Stimulated activated CD4-positive, alpha-beta T cell treated with anti-CD3 and anti-CD28 coated beads, Interleukin-4, amount 100 ng/mL, for 24 hours (primary cell): Measurements from ENCODE around the gene GIGYF2.
A peak's percentile ranks its signal among the peaks of the same experiment; 100 is the strongest.
"Not testable (repeated sequence)": the region's sequence is repeated elsewhere in the genome, so short reads cannot be mapped to it uniquely, and the experiment has no call there.

Source experiments
- DNase-seq: peaks from one replicate; pipeline ENCODE4 v3.0.0-alpha.2; 2020

The GIGYF2 gene

DNA sequence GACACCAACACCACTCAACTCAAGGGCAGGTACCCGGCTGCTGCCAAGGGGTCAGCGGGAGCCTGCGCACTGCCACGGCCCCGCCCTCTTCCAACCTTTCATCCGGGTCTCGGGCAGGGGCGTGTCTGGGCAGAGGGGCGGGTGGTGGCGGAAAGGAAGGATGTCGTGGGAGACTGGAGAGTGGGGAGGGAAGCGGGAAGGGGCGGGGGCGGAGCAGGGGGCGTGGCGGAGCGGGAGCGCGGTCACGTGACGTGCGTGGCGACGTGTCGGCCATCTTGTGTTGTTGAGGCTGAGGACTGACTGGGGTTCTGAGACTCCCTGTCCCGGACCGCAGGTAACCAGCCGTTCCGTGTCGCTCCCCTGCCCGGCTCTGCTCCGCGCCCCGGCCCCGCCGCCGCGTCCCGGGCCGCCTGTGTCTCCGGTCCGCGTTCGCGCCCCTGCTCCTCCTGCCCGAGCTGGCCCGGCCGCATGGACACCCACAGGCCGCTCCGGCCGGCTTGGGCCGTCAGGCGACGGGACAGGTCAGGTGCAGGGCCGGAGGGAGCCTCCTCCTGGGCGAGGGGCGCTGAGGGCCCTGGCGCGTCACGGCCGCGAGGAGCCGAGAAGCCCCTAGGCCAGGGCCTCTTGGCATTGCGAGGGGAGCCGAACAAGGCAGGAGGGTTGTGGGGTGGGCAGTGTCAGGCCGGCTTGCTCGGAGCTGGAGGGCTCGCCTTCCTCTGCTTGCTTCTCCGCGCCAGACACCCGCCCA lies at the start of gene GIGYF2:
Gene GIGYF2 (plus strand): TSS at position 273 of the 748 bp plus-strand sequence. CDS start 37,867 bp downstream, outside the sequence.
- DNase-seq: peak; percentile 95

DNA sequence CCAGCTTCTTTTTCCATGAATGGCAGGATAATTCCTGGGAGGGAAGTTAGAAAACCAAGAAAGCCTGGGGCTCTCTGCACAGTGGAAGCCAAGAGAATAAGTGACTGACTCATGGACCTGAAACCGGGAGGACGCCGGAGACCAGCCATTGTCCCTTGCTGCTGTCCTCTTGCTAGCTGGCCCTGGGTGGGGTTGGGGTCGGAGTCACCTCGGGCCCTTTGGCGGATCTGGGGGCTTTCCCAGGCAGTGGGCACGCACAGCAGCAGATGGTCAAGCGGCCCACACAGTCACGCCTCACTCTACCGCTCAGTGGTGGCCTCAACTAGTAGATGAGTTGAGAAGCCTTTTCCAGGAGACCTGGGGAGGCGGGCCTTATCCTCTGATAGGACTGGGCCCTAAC lies 48.1 kb upstream of the GIGYF2 start:
- DNase-seq: no peak

DNA sequence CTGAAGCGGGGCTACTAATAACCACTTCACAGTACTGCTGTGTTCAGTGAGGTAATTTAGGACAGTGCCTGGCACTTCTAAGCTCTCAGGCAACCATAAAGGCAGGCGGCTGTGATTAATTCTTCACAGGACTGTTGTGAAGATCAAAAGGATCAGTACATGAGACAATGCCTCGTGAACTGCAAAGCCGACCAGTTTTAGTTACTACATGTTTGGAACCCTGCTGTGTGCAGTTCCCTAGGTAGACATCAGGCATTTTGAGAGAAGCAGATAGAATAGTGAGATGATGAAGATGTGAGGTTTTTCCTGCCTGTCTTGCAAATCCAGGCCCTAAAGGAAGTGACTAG lies 44.7 kb upstream of the GIGYF2 start:
- DNase-seq: no peak

DNA sequence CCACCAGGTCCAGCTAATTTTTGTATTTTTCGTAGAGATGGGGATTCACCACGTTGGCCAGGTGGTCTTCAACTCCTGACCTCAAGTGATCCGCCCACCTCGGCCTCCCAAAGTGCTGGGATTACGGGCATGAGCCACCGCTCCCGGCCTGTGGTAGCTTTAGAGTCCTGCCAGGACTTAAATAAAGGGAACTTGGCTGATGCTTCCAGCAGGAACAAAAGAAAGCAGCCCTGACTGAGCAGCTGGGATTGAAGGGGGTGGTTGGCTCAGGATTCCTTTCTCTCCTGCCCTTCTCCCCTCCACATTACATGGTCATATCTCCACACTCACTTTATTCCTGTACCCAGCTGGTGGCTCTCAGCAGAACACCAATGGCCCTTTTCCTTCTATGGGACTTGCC lies 43.7 kb upstream of the GIGYF2 start:
- DNase-seq: no peak

- DNase-seq: no peak
Measured at GRCh38 chr2:232655392-232655791, 41.7 kb upstream of the GIGYF2 start.

DNA sequence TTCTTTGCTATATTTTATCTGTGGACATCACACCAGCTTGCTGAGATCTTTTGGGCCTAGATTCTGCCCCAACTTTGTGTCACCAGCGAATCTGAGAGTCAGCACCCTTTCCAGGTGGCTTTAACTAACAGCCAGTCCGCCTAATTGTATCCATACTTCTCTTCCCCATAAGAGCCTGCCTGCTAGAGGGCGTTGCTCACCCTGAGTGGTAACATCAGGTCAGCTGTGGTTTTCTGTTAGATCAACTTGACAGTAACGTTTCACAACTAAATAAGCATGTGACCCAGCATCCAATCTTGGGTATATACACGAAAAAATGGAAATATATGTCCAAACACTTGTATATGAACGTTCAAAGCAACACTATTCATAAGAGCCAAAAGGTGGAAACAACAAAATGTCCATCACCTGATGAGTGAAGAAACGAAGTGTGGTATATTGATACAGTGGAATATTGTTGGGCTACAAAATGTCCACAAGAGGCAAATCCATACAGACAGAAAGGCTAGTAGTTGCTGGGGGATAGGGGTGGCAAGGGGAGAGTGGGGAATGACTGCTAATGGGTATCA lies 38.8 kb upstream of the GIGYF2 start:
- DNase-seq: no peak

DNA sequence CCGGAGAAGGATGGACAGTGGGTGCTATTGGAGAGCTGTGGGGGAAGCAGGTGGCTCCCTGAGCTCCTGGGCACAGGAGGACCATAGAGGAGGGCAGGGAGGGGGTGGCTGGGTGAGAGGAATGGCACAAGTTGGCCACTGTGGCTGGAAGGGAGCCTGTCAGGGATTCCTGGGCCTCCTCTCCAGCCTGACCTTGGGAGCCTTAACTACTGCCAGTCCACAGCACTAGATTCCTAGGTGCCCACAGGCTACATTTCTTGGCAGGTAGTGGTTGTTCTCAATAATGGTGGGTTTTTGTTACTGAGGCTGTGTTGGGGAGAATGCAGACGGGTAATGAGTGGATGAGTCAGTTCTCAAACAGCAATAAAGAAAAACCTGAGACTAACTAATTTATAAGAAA lies 37.8 kb upstream of the GIGYF2 start:
- no peak for DNase-seq

GRCh38 chr2:232662486-232663260 lies 34.5 kb upstream of the GIGYF2 start:
- DNase-seq: no peak

DNA sequence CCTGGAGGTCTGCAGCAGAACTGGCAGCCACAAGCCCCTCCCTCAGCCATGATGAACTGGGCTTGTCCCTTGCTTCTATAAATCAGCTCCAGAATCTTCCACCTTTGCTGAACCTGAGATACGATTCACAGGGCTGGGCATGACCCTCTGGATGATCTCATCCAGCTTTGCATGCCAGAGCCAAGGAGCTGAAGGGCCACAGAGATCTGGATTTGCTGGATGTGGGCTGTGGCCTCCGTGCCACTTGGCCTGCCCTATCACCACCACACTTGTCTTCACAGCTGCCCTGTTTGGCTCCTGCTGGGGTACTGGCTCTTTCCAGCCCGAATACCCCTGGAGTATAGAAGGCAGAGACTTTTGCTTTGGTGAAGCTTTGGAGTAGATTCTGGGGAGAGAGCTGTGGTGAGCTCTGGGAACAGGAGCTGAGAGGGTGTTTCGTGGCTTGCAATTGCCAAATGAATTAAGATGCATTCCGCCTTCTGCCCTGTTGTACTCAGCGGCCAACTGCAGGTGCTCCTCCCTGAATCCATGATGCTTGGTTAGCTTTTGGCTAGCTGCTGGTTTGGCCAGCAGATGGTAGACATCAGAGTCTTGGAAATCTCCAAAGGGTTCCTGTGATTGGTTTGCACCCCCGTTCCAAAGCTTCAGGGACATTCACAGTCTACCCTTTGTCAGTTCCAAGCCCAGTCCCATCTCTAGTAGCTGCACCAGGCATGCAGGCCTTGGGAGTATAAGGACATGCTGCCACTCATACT lies 30.9 kb upstream of the GIGYF2 start:
- DNase-seq: no peak

DNA sequence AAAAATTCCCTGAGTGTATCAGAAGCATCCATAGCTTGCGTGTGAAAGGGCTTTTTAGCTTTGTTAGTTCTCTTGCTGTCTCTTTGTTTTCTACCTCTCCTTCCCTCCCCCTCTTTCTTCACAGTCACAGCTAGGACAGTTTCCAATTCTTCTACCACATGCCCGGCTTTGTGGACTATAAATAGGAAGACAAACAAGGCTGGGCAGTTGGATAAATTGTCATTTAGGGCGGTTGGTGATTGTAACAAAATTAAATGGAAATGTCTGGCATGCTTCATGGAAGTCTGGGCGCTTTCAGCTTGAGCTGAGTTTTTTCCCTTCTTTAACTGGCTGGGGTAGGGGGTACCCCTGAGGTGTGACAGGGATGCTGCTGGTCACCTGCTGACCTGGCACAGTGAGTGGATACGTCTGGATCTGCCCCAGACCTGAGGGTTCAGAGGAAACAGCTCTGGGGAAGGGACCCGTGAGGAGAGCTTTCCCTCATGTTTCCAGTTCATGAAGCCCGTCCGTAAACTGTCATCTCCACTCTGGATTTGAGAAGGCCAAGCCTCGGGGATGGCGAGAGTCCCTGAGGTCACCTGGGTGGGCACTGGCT lies 29.0 kb upstream of the GIGYF2 start:
- DNase-seq: no peak

DNA sequence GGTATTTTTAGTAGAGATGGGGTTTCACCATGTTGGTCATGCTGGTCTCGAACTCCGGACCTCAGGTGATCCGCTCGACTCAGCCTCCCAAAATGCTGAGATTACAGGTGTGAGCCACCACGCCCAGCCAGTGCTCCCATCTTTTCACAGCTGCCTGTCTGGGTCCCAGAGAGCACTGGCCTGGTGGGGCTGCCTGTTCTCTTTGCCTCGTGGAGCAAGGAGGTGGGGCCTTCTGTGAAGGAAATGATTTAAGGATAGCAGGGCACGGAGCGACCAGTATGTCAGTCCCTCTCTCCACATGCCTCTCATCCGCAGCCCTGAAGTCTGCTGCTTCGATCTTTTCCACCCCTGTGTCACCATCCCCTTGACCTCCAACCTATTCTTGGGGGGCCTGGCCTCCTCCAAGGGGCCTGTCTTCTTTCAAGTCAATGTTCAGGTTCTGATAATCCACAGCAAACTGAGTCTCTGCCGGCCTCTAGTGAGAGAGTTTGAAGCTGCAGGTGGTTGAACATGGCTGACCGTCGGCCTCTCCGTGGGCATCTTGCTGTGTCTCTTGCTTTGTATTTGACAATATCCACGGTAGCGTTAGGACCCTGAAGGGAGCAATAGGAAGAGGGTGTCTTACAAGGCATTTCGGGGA lies 28.2 kb upstream of the GIGYF2 start:
- no peak for DNase-seq

GRCh38 chr2:232672588-232672987 lies 24.5 kb upstream of the GIGYF2 start:
- DNase-seq: no peak

- no peak for DNase-seq
Measured at GRCh38 chr2:232674491-232674890, 22.6 kb upstream of the GIGYF2 start.

GRCh38 chr2:232675381-232675780 lies 21.8 kb upstream of the GIGYF2 start:
- no peak for DNase-seq

DNA sequence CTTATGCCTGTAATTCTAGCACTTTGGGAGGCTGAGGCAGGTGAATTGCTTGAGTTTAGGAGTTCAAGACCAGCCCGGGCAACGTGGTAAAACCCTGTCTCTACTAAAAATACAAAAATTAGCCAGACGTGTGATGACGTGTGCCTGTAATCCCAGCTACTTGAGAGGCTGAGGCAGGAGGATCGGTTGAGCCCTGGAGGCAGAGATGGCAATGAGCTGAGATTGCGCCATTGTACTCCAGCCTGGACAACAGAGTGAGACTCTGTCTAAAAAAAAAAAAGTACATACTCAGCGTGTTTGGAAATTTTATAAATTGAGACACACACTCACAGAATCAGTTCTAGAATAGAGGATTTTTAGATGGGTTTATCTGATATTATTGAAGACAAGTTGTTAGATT lies 17.1 kb upstream of the GIGYF2 start:
- no peak for DNase-seq

GRCh38 chr2:232681527-232681926 lies 15.6 kb upstream of the GIGYF2 start:
- DNase-seq: no peak

- no peak for DNase-seq
Measured at GRCh38 chr2:232683368-232683767, 13.8 kb upstream of the GIGYF2 start.

GRCh38 chr2:232685391-232685790 lies 11.7 kb upstream of the GIGYF2 start:
- not testable (repeated sequence) for DNase-seq

- no peak for DNase-seq
Measured at GRCh38 chr2:232687382-232688160, 9.6 kb upstream of the GIGYF2 start.

- no peak for DNase-seq
Measured at GRCh38 chr2:232688201-232688600, 8.9 kb upstream of the GIGYF2 start.

GRCh38 chr2:232689152-232689910 lies 7.8 kb upstream of the GIGYF2 start:
- no peak for DNase-seq
